Left lung (tissue), 10 donors: ENCODE results near the gene FRS2. TPM values are rescaled to one million over a fixed set of nuclear protein-coding genes. Genes with fewer than 3 reads are reported as not detected.

Experiments
- ATAC-seq: fragments of 200-7000 bp; cut with Tn5 transposase; one replicate; pipeline ENCODE4 v1.9.1; 2020; ENCODE audit warnings: moderate library complexity
- DNase-seq, 4 donors: peaks; one replicate each; pipeline ENCODE4 v3.0.0-alpha.2; 2013 to 2020
- H3K27ac ChIP-seq, 2 donors: fragments of 200-600 bp; sonication (generic) in 1 of 2; one replicate each; pipeline versions ENCODE4 v1.5.0 to v1.8.0; 2020 to 2021
- H3K27me3 ChIP-seq, 2 donors: fragments of 200-600 bp; sonication (generic) in 1 of 2; one replicate each; pipeline versions ENCODE4 v1.5.0 to v1.8.0; 2020 to 2021
- H3K36me3 ChIP-seq, 2 donors: fragments of 200-600 bp; sonication (generic) in 1 of 2; one replicate each; pipeline versions ENCODE4 v1.5.0 to v1.8.0; 2020 to 2021
- H3K4me1 ChIP-seq, 2 donors: fragments of 200-600 bp; one replicate each; pipeline ENCODE4 v1.8.0; 2021
- H3K4me3 ChIP-seq, 2 donors: fragments of 200-600 bp; sonication (generic) in 1 of 2; one replicate each; pipeline versions ENCODE4 v1.5.0 to v1.8.0; 2020 to 2021; ENCODE audit warnings: mild to moderate bottlenecking in 1 of 2
- H3K9me3 ChIP-seq, 2 donors: fragments of 200-600 bp; sonication (generic) in 1 of 2; one replicate each; pipeline versions ENCODE4 v1.5.0 to v1.8.0; 2020 to 2021
- intact Hi-C, 2 donors: fragments of 100-400 bp; cut with DNase I; formaldehyde crosslinking; loops; one replicate each; pipeline versions ENCODE4 v1.11.2 to v1.14.2; 2022
- polyA plus RNA-seq, 6 donors: library from polyadenylated mRNA; unstranded; fragments of 120-200 nt; gene quantifications; one replicate each; pipeline ENCODE4 v1.2.1, GENCODE V29; 2013; ENCODE audit not compliant: insufficient read length in 6 of 6
- total RNA-seq, 2 donors: library from RNA; stranded (reverse); fragmentation: NEBNext Ultra II Directional; extraction: Animal tissue kit (Norgen Biotek cat#: 25700); gene quantifications; one replicate each; pipeline ENCODE4 v1.2.1, GENCODE V29; 2021
- TF ChIP-seq, protein P1 (sequence below), 2 donors: fragments of 200-600 bp; sonication (generic) in 1 of 2; IDR thresholded peaks; one replicate each; pipeline versions ENCODE4 v1.5.0 to v1.8.0; 2021; ENCODE audit warnings: antibody characterized with exemption in 2 of 2
- donor health status: DM: no; HTN: yes; CAD: no.
- donor health status: DM: no; HTN: no; CAD: no.

The FRS2 gene
- total and polyA plus RNA-seq, 8 donors: 28.9 to 49.4 (median 43.6) TPM

DNA sequence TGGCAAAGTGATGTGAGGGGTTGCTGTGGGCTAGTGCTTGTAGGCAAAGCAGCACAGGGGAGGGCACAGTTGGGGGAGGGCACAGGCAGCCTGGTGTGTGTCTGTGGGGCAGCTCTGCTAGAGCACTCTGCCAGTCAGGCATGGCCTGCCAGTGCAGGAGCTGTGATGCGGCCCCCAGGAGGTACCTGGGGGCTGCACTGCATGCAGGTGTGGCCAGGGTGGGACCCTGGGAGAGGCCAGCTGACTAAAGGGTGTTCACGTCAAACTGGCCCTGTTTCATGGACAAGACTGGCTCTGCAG is 54.1 kb downstream of the FRS2 start:
- TF ChIP-seq, protein P1, sequence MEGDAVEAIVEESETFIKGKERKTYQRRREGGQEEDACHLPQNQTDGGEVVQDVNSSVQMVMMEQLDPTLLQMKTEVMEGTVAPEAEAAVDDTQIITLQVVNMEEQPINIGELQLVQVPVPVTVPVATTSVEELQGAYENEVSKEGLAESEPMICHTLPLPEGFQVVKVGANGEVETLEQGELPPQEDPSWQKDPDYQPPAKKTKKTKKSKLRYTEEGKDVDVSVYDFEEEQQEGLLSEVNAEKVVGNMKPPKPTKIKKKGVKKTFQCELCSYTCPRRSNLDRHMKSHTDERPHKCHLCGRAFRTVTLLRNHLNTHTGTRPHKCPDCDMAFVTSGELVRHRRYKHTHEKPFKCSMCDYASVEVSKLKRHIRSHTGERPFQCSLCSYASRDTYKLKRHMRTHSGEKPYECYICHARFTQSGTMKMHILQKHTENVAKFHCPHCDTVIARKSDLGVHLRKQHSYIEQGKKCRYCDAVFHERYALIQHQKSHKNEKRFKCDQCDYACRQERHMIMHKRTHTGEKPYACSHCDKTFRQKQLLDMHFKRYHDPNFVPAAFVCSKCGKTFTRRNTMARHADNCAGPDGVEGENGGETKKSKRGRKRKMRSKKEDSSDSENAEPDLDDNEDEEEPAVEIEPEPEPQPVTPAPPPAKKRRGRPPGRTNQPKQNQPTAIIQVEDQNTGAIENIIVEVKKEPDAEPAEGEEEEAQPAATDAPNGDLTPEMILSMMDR (IDR thresholded peaks at IDR 0.05): no peak
- no peak overlapping the region for H3K4me3 ChIP-seq
- H3K36me3 ChIP-seq: no peaks in the 10 kb centered on the region
- no peak overlapping the region for H3K27ac ChIP-seq
- ATAC-seq (no peak), DNase-seq (no peak)
- intact Hi-C loops: no loop called here
- H3K27me3 ChIP-seq: no peaks in the 10 kb centered on the region
- H3K4me1 ChIP-seq: peaks cover 0 to 6% of the 10 kb centered on the region in 2 donors
- H3K9me3 ChIP-seq: peaks cover 0 to 10% of the 10 kb centered on the region in 2 donors

DNA sequence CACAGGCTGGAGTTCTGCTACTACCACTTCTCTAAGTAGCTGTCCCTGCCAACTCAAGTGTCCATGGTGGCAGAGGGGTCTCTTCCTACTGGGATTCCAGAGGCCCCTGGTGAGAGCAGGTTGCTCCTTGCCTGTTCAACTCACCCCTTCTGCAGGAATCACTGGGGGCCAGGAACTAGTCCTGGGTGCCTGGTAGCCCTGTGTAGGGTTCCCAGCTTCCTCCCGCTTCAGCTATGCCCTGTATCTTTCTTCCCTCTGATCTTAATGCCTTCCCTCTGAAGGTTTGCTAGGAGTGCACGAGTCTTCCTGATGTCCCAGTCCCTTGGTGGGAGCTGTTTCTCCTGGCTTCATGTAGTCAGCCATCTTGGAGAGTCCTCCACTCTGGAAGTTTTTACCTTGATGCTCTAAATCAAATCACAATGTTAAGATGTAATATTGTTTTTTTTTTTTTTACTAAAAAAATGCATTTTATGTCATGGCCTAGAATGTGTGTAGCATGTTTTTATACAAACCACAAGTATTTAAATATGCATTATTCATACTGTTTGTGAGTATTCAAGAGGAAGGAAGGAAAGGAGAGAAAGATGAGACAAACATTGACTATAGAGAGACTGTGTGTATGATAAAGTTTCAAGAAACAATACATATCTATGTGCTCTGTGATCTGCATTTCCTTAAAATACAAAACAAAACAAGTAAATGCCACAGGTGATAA is 54.7 kb downstream of the FRS2 start:
- no peak for ATAC-seq
- intact Hi-C loops: no loop called here
- Histone ChIP-seq H3K9me3 (peaks cover 0 to 10% of the 10 kb centered on the region in 2 donors), H3K27ac (no peak overlapping the region), H3K4me1 (peaks cover 0 to 6% of the 10 kb centered on the region in 2 donors), H3K4me3 (no peak overlapping the region), H3K36me3 (no peaks in the 10 kb centered on the region), H3K27me3 (no peaks in the 10 kb centered on the region)
- DNase-seq: no peak
- TF ChIP-seq, protein P1 (IDR thresholded peaks at IDR 0.05): no peak

DNA sequence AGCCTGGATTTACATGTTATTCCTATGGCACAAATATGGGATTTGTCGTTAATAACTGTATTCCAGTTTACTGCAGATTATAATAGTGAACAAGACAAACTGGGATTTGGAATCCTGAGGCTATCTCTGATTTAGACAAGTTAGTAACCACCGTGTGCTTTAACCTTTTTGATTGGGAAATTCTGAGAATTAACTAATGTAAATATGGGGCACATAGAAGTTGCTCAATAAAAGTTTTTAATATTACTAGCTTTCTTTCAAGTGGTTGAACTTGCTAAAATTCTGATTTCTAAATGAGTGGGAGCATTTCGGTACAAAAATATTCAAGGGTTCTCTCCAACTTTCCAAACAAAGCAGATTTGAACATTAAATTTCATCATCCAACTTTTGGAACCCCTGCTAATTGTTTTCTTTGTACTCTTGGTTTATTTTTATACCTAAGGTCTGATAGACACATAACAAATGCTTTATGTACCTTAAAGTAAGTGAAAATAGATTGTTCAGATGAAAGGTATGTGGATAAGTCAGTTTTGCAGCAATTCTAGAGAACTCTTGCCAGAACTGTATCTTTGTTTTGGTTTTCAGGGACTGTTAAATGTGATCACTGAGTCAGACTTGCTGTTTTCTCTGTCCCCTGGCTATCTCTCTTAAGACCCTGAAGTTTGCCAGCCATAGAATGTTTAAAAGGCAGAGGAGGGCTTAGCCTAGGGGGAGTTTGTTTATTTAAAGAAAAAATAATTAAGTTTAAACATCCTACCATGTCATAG is 57.5 kb downstream of the FRS2 start:
- Histone ChIP-seq H3K36me3 (peaks cover 0 to 13% of the 10 kb centered on the region in 2 donors), H3K4me1 (peaks cover 0 to 6% of the 10 kb centered on the region in 2 donors), H3K27ac (peak overlapping the region; percentile 5 to 72), H3K27me3 (no peaks in the 10 kb centered on the region), H3K4me3 (no peak overlapping the region), H3K9me3 (peaks cover 0 to 3% of the 10 kb centered on the region in 2 donors)
- DNase-seq (peak in 2 of 4 donors; percentile 44 to 65), ATAC-seq (peak; percentile 72)
- intact Hi-C loops: no loop called here
- TF ChIP-seq, protein P1 (IDR thresholded peaks at IDR 0.05): no peak

DNA sequence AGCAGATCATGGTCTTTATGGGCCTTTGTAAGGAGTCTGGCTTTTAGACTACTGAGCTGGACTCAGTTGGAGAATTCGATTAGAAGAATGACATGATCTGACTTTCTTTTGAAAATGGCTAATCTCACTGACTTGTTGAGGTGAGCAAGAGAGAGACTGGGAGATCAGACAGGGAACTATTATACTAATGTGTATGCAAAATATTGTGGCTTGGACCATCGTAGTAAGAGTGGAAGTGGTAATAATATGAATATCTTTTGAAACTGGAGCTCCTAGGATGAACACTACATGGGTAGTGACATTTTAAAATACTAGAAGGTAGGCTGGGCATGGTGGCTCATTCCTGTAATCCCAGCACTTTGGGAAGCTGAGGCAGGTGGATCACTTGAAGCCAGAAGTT is 58.8 kb downstream of the FRS2 start:
- H3K27me3 ChIP-seq: no peaks in the 10 kb centered on the region
- TF ChIP-seq, protein P1 (IDR thresholded peaks at IDR 0.05): no peak
- intact Hi-C loops: no loop called here
- no peak for DNase-seq
- H3K9me3 ChIP-seq: no peaks in the 10 kb centered on the region
- H3K36me3 ChIP-seq: peaks cover 0 to 13% of the 10 kb centered on the region in 2 donors
- peak overlapping the region in 1 of 2 donors; percentile 72 for H3K27ac ChIP-seq
- H3K4me3 ChIP-seq: no peak overlapping the region
- H3K4me1 ChIP-seq: peaks cover 0 to 6% of the 10 kb centered on the region in 2 donors
- ATAC-seq: no peak

DNA sequence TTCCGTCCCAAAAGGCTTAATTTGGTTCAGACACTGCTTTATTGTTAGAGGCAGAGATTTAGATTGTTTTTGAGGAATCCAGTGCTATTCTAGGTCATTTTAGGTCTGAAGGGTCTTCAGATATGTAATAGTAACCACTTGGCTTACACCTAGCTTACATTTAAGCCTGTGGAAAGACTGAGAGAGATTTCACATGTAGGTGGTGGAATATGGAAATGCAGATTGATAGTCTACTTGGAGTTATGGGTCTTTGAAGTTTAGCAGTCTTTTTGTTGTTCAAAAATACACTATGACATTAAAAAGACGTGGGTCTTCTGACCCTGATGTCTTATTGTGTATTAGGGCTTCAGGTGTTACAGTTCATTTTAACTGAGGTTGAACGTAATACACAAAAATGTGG is 63.7 kb downstream of the FRS2 start:
- ATAC-seq (no peak), DNase-seq (no peak)
- Histone ChIP-seq H3K27ac (peak overlapping the region; percentile 68 to 82), H3K36me3 (peaks cover 0 to 13% of the 10 kb centered on the region in 2 donors), H3K27me3 (no peaks in the 10 kb centered on the region), H3K4me3 (no peak overlapping the region), H3K4me1 (peaks cover 0 to 12% of the 10 kb centered on the region in 2 donors), H3K9me3 (no peaks in the 10 kb centered on the region)
- intact Hi-C loops: no loop called here
- TF ChIP-seq, protein P1 (IDR thresholded peaks at IDR 0.05): no peak
